ENCODE measurements around the gene GNG7.
"Not testable (repeated sequence)": the region's sequence is repeated elsewhere in the genome, so short reads cannot be mapped to it uniquely, and the experiment has no call there.

GNG7 gene

GRCh38 chr19:2582984-2583956, 119.2 kb downstream of the GNG7 start:
- Histone ChIP-seq H3K4me1 (ENCODE audit: control insufficient read depth, insufficient read depth, low read length) (peaks cover 26% of the 10 kb centered on the region), H3K9me3 (replicated peaks; ENCODE audit: low read length) (no peaks in the 10 kb centered on the region)

GRCh38 chr19:2580396-2580795, 122.1 kb downstream of the GNG7 start:
- H3K4me2 ChIP-seq (ENCODE audit: low read length); H3K27me3 ChIP-seq (ENCODE audit: control insufficient read depth, insufficient read depth, low read length); H3K9me3 ChIP-seq (replicated peaks; ENCODE audit: low read length); H3K9ac ChIP-seq (ENCODE audit: low read depth, low read length); H3K36me3 ChIP-seq (ENCODE audit: insufficient read depth, low read length); H3K4me3 ChIP-seq (ENCODE audit: low read length): not testable (repeated sequence)
- H3K4me1 ChIP-seq (ENCODE audit: control insufficient read depth, insufficient read depth, low read length) = peaks cover 43% of the 10 kb centered on the region

More at GRCh38 chr19:2582984-2583956, 119.2 kb downstream of the GNG7 start:
- Histone ChIP-seq H3K27me3 (ENCODE audit: control insufficient read depth, insufficient read depth, low read length) (no peaks in the 10 kb centered on the region), H3K4me2 (ENCODE audit: low read length) (no peak overlapping the region), H3K9ac (ENCODE audit: low read depth, low read length) (no peak overlapping the region), H3K36me3 (ENCODE audit: insufficient read depth, low read length) (no peaks in the 10 kb centered on the region), H3K4me3 (ENCODE audit: low read length) (no peak overlapping the region)

GRCh38 chr19:2579678-2580280, 122.7 kb downstream of the GNG7 start:
- Histone ChIP-seq H3K9me3 (replicated peaks; ENCODE audit: low read length) (no peaks in the 10 kb centered on the region), H3K36me3 (ENCODE audit: insufficient read depth, low read length) (no peaks in the 10 kb centered on the region), H3K9ac (ENCODE audit: low read depth, low read length) (peak overlapping the region; percentile 84), H3K4me1 (ENCODE audit: control insufficient read depth, insufficient read depth, low read length) (peaks cover 43% of the 10 kb centered on the region), H3K4me3 (ENCODE audit: low read length) (peak overlapping the region; percentile 73), H3K27me3 (ENCODE audit: control insufficient read depth, insufficient read depth, low read length) (no peaks in the 10 kb centered on the region), H3K4me2 (ENCODE audit: low read length) (peak overlapping the region; percentile 94)

- H3K27me3 ChIP-seq (ENCODE audit: control insufficient read depth, insufficient read depth, low read length) = no peaks in the 10 kb centered on the region
- no peaks in the 10 kb centered on the region for H3K36me3 ChIP-seq (ENCODE audit: insufficient read depth, low read length)
- peak overlapping the region; percentile 84 for H3K9ac ChIP-seq (ENCODE audit: low read depth, low read length)
- H3K4me2 ChIP-seq (ENCODE audit: low read length) = peak overlapping the region; percentile 94
- peak overlapping the region; percentile 73 for H3K4me3 ChIP-seq (ENCODE audit: low read length)
- H3K4me1 ChIP-seq (ENCODE audit: control insufficient read depth, insufficient read depth, low read length) = peaks cover 43% of the 10 kb centered on the region
- no peaks in the 10 kb centered on the region for H3K9me3 ChIP-seq (replicated peaks; ENCODE audit: low read length)
These were observed 123.4 kb downstream of the GNG7 start for GRCh38 chr19:2578901-2579677.

- H3K27me3 ChIP-seq (ENCODE audit: control insufficient read depth, insufficient read depth, low read length) = no peaks in the 10 kb centered on the region
- H3K4me3 ChIP-seq (ENCODE audit: low read length) = peak overlapping the region; percentile 73
- no peaks in the 10 kb centered on the region for H3K36me3 ChIP-seq (ENCODE audit: insufficient read depth, low read length)
- peak overlapping the region; percentile 94 for H3K4me2 ChIP-seq (ENCODE audit: low read length)
- H3K9me3 ChIP-seq (replicated peaks; ENCODE audit: low read length) = no peaks in the 10 kb centered on the region
- H3K9ac ChIP-seq (ENCODE audit: low read depth, low read length) = peak overlapping the region; percentile 84
- H3K4me1 ChIP-seq (ENCODE audit: control insufficient read depth, insufficient read depth, low read length) = peaks cover 43% of the 10 kb centered on the region
These were observed 124.1 kb downstream of the GNG7 start for GRCh38 chr19:2578391-2578890.

- no peaks in the 10 kb centered on the region for H3K36me3 ChIP-seq (ENCODE audit: insufficient read depth, low read length)
- H3K27me3 ChIP-seq (ENCODE audit: control insufficient read depth, insufficient read depth, low read length) = no peaks in the 10 kb centered on the region
- peaks cover 43% of the 10 kb centered on the region for H3K4me1 ChIP-seq (ENCODE audit: control insufficient read depth, insufficient read depth, low read length)
- H3K9me3 ChIP-seq (replicated peaks; ENCODE audit: low read length) = no peaks in the 10 kb centered on the region
- peak overlapping the region; percentile 84 for H3K9ac ChIP-seq (ENCODE audit: low read depth, low read length)
- H3K4me2 ChIP-seq (ENCODE audit: low read length) = peak overlapping the region; percentile 94
- peak overlapping the region; percentile 39 for H3K4me3 ChIP-seq (ENCODE audit: low read length)
These were observed 124.7 kb downstream of the GNG7 start for GRCh38 chr19:2577722-2578335.

GRCh38 chr19:2575734-2576481, 126.6 kb downstream of the GNG7 start:
- Histone ChIP-seq H3K4me3 (ENCODE audit: low read length) (no peak overlapping the region), H3K4me1 (ENCODE audit: control insufficient read depth, insufficient read depth, low read length) (peaks cover 43% of the 10 kb centered on the region), H3K36me3 (ENCODE audit: insufficient read depth, low read length) (no peaks in the 10 kb centered on the region), H3K4me2 (ENCODE audit: low read length) (peak overlapping the region; percentile 50), H3K9me3 (replicated peaks; ENCODE audit: low read length) (no peaks in the 10 kb centered on the region), H3K27me3 (ENCODE audit: control insufficient read depth, insufficient read depth, low read length) (no peaks in the 10 kb centered on the region), H3K9ac (ENCODE audit: low read depth, low read length) (peak overlapping the region; percentile 34)

GRCh38 chr19:2574971-2575630, 127.4 kb downstream of the GNG7 start:
- Histone ChIP-seq H3K4me2 (ENCODE audit: low read length) (no peak overlapping the region), H3K36me3 (ENCODE audit: insufficient read depth, low read length) (no peaks in the 10 kb centered on the region), H3K4me3 (ENCODE audit: low read length) (no peak overlapping the region), H3K27me3 (ENCODE audit: control insufficient read depth, insufficient read depth, low read length) (no peaks in the 10 kb centered on the region), H3K9ac (ENCODE audit: low read depth, low read length) (no peak overlapping the region), H3K4me1 (ENCODE audit: control insufficient read depth, insufficient read depth, low read length) (peaks cover 43% of the 10 kb centered on the region), H3K9me3 (replicated peaks; ENCODE audit: low read length) (no peaks in the 10 kb centered on the region)

GRCh38 chr19:2574478-2574931, 128.0 kb downstream of the GNG7 start:
- no peaks in the 10 kb centered on the region for H3K27me3 ChIP-seq (ENCODE audit: control insufficient read depth, insufficient read depth, low read length)
- H3K9me3 ChIP-seq (replicated peaks; ENCODE audit: low read length) = no peaks in the 10 kb centered on the region
- no peak overlapping the region for H3K4me3 ChIP-seq (ENCODE audit: low read length)
- peaks cover 38% of the 10 kb centered on the region for H3K4me1 ChIP-seq (ENCODE audit: control insufficient read depth, insufficient read depth, low read length)
- no peaks in the 10 kb centered on the region for H3K36me3 ChIP-seq (ENCODE audit: insufficient read depth, low read length)
- no peak overlapping the region for H3K4me2 ChIP-seq (ENCODE audit: low read length)
- H3K9ac ChIP-seq (ENCODE audit: low read depth, low read length) = no peak overlapping the region

GRCh38 chr19:2573916-2574315, 128.6 kb downstream of the GNG7 start:
- Histone ChIP-seq H3K4me2 (ENCODE audit: low read length) (no peak overlapping the region), H3K9ac (ENCODE audit: low read depth, low read length) (no peak overlapping the region), H3K4me1 (ENCODE audit: control insufficient read depth, insufficient read depth, low read length) (peaks cover 33% of the 10 kb centered on the region), H3K27me3 (ENCODE audit: control insufficient read depth, insufficient read depth, low read length) (no peaks in the 10 kb centered on the region), H3K9me3 (replicated peaks; ENCODE audit: low read length) (no peaks in the 10 kb centered on the region), H3K4me3 (ENCODE audit: low read length) (no peak overlapping the region), H3K36me3 (ENCODE audit: insufficient read depth, low read length) (no peaks in the 10 kb centered on the region)
